ENCODE measurements around the gene ST6GALNAC4. TPM values are rescaled to one million over a fixed set of nuclear protein-coding genes. Genes with fewer than 3 reads are reported as not detected.

The ST6GALNAC4 gene
- total and polyA plus RNA-seq, 10 of the 15 experiments (the other 5 are each of a cell fraction or from before 2014, with no cell fraction given), result 4.2 to 63.2 (median 35.2) TPM

- Histone ChIP-seq H4K20me1 (ENCODE audit: control insufficient read depth, insufficient read depth) (no peaks in the 10 kb centered on the region), H3K9ac (ENCODE audit: control insufficient read depth, insufficient read depth, low read length) (no peak overlapping the region), H3K36me3 (ENCODE audit: control insufficient read depth in 2 of 2, insufficient read depth in 2 of 2, low read length in 1 of 2) (peaks cover 0 to 11% of the 10 kb centered on the region in 2 experiments; a peak in 3 of 4 replicates), H3K27me3 (replicated peaks in 1 of 2; ENCODE audit: control insufficient read depth in 2 of 2, insufficient read depth in 2 of 2, low read length in 1 of 2) (no peaks in the 10 kb centered on the region), H3K4me3 (no peak overlapping the region), H3K27ac (ENCODE audit: control insufficient read depth, insufficient read depth) (no peak overlapping the region), H3K9me3 (replicated peaks; ENCODE audit: control insufficient read depth, insufficient read depth, low read length) (no peaks in the 10 kb centered on the region), H3K4me1 (ENCODE audit: control insufficient read depth, insufficient read depth, low read length) (peaks cover 7% of the 10 kb centered on the region), H3K4me2 (ENCODE audit: control insufficient read depth, insufficient read depth) (no peak overlapping the region), H2AFZ (ENCODE audit: control insufficient read depth, low read depth, low read length) (no peak overlapping the region), H3K79me2 (ENCODE audit: control insufficient read depth, insufficient read depth, low read length) (no peaks in the 10 kb centered on the region)
- 95% methylated on average over 23 of the region's 24 CpGs for WGBS (ENCODE audit: insufficient coverage, insufficient replicate concordance, low lambda C conversion rate, missing lambda C conversion rate)
- CTCF ChIA-PET, result interaction anchor here (5.4 to 7.7 kb wide), 2 partner anchors 91 to 173 kb away, joined by 22 to 261 read pairs; no protein-coding TSS in a partner anchor
- RAD21 ChIA-PET (ENCODE audit: unreplicated experiment), result interaction anchor here (0.5 kb wide), 1 partner anchor 51 kb away, joined by 3 read pairs; no protein-coding TSS in a partner anchor
- ATAC-seq (no peak), DNase-seq (ENCODE audit: low read depth, low spot score) (no peak), FAIRE-seq (no peak)
- BruUV-seq (replicated peaks), result no TSS peak
- POLR2A ChIA-PET, result no interaction called here
- in situ Hi-C loops (cut with MboI) (no loop called here), intact Hi-C loops (cut with micrococcal nuclease; ENCODE audit: unreplicated experiment) (no loop called here)
- SMC1A ChIA-PET (ENCODE audit: uncharacterized antibody, unreplicated experiment), result interaction anchor here (7.2 kb wide), 1 partner anchor 88 kb away, joined by 84 read pairs; no protein-coding TSS in a partner anchor
- TF ChIP-seq NFIC (IDR thresholded peaks at IDR 0.05; ENCODE audit: low read depth, low read length) (no peak), NFXL1 (IDR thresholded peaks at IDR 0.05; ENCODE audit: borderline replicate concordance) (no peak), MLLT1 (IDR thresholded peaks at IDR 0.05) (no peak), ZBTB40 (IDR thresholded peaks at IDR 0.05; ENCODE audit: borderline replicate concordance) (no peak), BMI1 (IDR thresholded peaks at IDR 0.05; ENCODE audit: borderline replicate concordance) (no peak), ETV6 (conservative IDR thresholded peaks at IDR 0.05 in 1 of 2, IDR thresholded peaks at IDR 0.05 in 1 of 2; ENCODE audit: borderline replicate concordance in 1 of 2, low read depth in 1 of 2) (no peak)
These were observed 28.5 kb upstream of the ST6GALNAC4 start for GRCh38 chr9:127945338-127945737.
